ENCODE measurements around the gene UBE2D2.
A peak's percentile ranks its signal among the peaks of the same experiment; 100 is the strongest.
"Not testable (repeated sequence)": the region's sequence is repeated elsewhere in the genome, so short reads cannot be mapped to it uniquely, and the experiment has no call there.

The UBE2D2 gene

GRCh38 chr5:139584137-139584536 is 23.0 kb downstream of the UBE2D2 start:
- DNase-seq (ENCODE audit: low spot score) = no peak

GRCh38 chr5:139588116-139588515 is 27.0 kb downstream of the UBE2D2 start:
- not testable (repeated sequence) for DNase-seq (ENCODE audit: low spot score)

- DNase-seq (ENCODE audit: low spot score) = no peak
Observed at GRCh38 chr5:139588962-139589361, 27.8 kb downstream of the UBE2D2 start.

GRCh38 chr5:139592289-139592688 is 31.1 kb downstream of the UBE2D2 start:
- DNase-seq (ENCODE audit: low spot score) = no peak

- not testable (repeated sequence) for DNase-seq (ENCODE audit: low spot score)
Observed at GRCh38 chr5:139593076-139593475, 31.9 kb downstream of the UBE2D2 start.

GRCh38 chr5:139593716-139594319 is 32.7 kb downstream of the UBE2D2 start:
- DNase-seq (ENCODE audit: low spot score) = no peak

- no peak for DNase-seq (ENCODE audit: low spot score)
Observed at GRCh38 chr5:139597134-139597533, 36.0 kb downstream of the UBE2D2 start.

- DNase-seq (ENCODE audit: low spot score) = not testable (repeated sequence)
Observed at GRCh38 chr5:139598601-139598965, 37.4 kb downstream of the UBE2D2 start.

- peak; percentile 40 for DNase-seq (ENCODE audit: low spot score)
Observed at GRCh38 chr5:139600336-139600949, 39.3 kb downstream of the UBE2D2 start.

GRCh38 chr5:139601429-139601828 is 40.3 kb downstream of the UBE2D2 start:
- DNase-seq (ENCODE audit: low spot score) = no peak

- not testable (repeated sequence) for DNase-seq (ENCODE audit: low spot score)
Observed at GRCh38 chr5:139601948-139602347, 40.8 kb downstream of the UBE2D2 start.

- no peak for DNase-seq (ENCODE audit: low spot score)
Observed at GRCh38 chr5:139605887-139606286, 44.7 kb downstream of the UBE2D2 start.

- DNase-seq (ENCODE audit: low spot score) = no peak
Observed at GRCh38 chr5:139611703-139612584, 50.8 kb downstream of the UBE2D2 start.

- DNase-seq (ENCODE audit: low spot score) = no peak
Observed at GRCh38 chr5:139619861-139620260, 58.7 kb downstream of the UBE2D2 start.

GRCh38 chr5:139625398-139625797 is 64.3 kb downstream of the UBE2D2 start:
- DNase-seq (ENCODE audit: low spot score) = not testable (repeated sequence)

- no peak for DNase-seq (ENCODE audit: low spot score)
Observed at GRCh38 chr5:139630855-139631254, 69.7 kb downstream of the UBE2D2 start.

- no peak for DNase-seq (ENCODE audit: low spot score)
Observed at GRCh38 chr5:139631520-139632165, 70.5 kb downstream of the UBE2D2 start.

GRCh38 chr5:139633295-139634027 is 72.3 kb downstream of the UBE2D2 start:
- peak; percentile 78 for DNase-seq (ENCODE audit: low spot score)

- no peak for DNase-seq (ENCODE audit: low spot score)
Observed at GRCh38 chr5:139634028-139634325, 72.8 kb downstream of the UBE2D2 start.

- no peak for DNase-seq (ENCODE audit: low spot score)
Observed at GRCh38 chr5:139634541-139634940, 73.4 kb downstream of the UBE2D2 start.

- no peak for DNase-seq (ENCODE audit: low spot score)
Observed at GRCh38 chr5:139635191-139635590, 74.1 kb downstream of the UBE2D2 start.

- DNase-seq (ENCODE audit: low spot score) = peak; percentile 86
Observed at GRCh38 chr5:139635606-139636206, 74.6 kb downstream of the UBE2D2 start.

All from AG08396 (cell line).